Activated T-helper 1 cell treated with Interleukin-2 at 50 U/mL for 16 hours (primary cell): ENCODE measurements around the gene CYP4X1.
"Not testable (repeated sequence)": the region's sequence is repeated elsewhere in the genome, so short reads cannot be mapped to it uniquely, and the experiment has no call there.

Experiments used
- DNase-seq: peaks from one replicate; pipeline ENCODE4 v3.0.0-alpha.2; 2020; ENCODE audit warnings: low read depth

The CYP4X1 gene

GRCh38 chr1:47023268-47024140, at the start of gene CYP4X1:
Gene CYP4X1 (plus strand): TSS chr1:47023669. CDS start chr1:47023818, 149 bp downstream.
- no peak for DNase-seq

DNA sequence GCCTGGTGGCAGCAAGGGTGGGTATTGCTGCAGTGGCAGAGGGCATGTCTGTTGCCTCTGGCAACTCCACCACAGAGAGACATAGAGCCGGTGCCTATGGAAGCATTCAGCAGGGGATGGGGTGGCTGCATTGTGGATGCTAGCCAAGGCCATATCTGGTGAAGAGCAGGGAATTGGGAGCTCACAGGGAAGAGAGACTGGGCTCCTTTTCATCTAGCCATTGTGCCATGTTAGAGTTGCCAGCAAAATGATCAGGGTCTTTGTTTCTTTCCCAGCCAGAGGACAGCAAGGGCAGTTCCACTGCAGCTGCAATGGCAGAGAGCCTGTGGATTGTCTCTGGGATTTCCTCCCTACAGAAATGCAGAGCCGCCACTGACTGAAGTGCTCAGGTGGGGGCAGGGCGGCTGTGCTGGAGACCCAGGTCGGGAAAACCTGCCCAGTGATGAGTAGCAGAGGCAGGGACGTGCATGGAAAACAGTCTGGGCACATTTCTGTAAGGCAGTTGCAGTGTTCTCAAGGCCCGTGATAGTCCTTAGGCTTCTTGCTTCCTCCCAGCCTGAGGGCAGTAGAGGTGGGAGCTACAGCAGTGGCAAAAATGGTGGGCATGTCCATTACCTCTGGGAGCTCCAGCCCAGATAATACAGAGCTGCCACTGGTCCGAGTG, 40.2 kb upstream of the CYP4X1 start:
- DNase-seq = no peak

DNA sequence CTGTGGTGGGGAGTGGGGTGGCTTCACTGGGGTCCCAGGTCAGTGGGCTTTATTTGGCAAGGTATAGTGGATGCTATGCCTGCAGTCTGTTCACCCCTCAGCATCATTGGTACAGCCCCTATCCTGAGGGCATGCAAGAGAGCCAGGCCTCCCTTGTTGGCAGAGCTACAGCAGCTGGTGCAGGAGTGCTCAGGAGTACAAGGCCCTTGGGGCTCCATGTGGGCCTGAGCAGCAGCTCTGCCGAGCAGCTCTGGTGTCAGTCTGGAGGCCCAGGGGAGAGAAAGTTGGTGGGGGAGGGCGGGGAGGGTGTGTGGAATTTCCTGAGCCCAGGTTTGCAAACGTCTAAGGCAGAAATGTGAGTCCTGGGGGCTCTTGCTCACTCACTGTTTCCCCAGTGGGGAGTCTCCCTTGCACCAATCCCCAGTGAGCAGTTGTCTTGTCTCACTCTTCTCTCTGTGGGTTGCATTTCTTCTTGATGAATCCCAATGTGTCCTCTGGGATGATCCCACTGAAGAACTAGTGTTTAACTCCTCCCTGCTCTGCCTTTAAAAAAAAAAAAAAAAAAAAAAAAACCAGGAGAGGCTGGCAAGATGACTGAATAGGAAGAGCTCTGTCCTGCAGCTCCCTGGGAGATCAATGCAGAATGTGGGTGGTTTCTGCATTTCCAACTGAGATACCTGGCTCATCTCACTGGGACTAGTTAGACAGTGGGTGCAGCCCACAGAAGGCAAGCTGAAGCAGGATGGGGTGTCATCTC, 39.5 kb upstream of the CYP4X1 start:
- no peak for DNase-seq

DNA sequence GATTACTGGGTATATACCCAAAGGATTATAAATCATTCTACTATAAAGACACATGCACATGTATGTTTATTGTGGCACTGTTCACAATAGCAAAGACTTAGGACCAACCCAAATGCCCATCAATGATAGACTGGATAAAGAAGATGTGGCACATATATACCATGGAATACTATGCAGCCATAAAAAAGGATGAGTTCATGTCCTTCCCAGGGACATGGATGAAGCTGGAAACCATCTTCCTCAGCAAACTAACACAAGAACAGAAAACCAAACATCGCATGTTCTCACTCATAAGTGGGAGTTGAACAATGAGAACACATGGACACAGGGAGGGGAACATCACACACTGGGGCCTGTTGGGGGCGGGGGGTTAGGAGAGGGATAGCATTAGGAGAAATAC, 32.9 kb upstream of the CYP4X1 start:
- not testable (repeated sequence) for DNase-seq

GRCh38 chr1:46991083-46991923, 32.2 kb upstream of the CYP4X1 start:
- DNase-seq = no peak

GRCh38 chr1:46996659-46997281, 26.7 kb upstream of the CYP4X1 start:
- DNase-seq = no peak

- DNase-seq = no peak
These were observed 21.3 kb upstream of the CYP4X1 start for GRCh38 chr1:47002211-47002610.

- no peak for DNase-seq
These were observed 19.5 kb upstream of the CYP4X1 start for GRCh38 chr1:47003896-47004403.

GRCh38 chr1:47006437-47006836, 17.0 kb upstream of the CYP4X1 start:
- DNase-seq = not testable (repeated sequence)

DNA sequence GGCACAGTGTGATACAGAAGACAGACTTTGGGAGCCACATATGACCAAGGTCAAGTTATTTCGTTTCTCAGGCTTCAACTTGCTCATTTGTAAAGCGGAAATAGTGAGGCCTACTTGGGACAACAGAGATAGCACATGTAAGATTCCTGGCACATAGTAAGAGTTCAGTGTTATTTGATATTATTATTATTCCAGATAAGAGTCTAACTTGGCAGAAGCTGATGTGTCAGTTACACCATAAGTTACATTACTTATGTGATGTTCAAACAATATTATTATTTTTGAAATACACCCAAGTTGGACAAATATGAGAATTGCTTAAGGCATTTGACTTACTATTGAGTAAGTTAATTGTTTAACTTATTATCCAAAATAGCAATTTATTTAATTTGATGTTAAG, 10.2 kb upstream of the CYP4X1 start:
- DNase-seq = no peak

DNA sequence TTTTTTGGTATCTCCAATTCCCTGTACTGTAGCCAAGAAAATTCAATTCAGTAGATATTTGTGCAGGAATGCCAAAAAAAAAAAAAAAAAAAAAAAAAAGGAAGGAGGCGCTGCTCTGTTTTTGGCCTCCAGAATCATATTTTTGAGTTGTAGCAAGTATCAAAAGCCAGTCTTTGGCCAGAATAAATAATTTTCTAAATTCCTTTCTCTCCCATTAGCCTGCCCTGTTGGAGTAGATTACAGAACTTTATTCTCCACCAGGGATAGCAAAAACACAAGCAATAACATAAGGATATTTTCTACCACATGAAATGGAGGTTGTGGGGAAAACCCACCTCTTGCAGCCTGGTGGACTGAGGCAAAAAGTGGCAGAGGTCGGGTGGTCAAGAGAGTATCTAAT, 2.4 kb upstream of the CYP4X1 start:
- DNase-seq = no peak

GRCh38 chr1:47024141-47024801, 802 bp downstream of the CYP4X1 start:
- DNase-seq = no peak

DNA sequence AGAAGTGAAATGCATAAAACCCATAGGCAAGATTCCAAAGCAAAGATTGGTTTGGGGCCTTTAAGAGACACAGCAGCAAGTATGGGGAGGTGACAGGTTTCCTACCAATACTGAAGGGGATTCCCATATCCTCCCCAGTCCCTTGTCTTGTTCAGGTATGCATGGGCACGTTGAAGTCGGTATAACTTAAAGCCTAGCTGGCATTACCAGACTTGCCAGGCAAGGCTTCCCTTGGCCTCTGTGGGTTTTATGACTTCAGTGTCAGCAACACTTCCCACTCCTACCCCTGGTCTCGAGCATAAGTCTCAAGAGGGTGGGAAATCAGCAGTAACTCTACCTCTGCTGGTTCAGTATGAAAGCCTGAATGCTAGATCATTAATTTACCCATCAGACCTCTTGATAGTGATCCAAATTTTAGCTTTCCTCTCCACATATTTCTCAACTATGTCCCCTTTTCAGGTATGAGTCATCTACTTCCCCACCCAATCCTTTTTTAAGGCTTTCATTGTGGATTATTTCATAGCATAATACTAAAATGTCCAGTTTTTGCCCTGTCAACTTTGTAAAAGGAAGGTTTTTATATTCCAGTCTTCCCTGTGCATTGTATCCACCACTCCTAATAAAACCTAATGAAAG, 6.8 kb downstream of the CYP4X1 start:
- DNase-seq = no peak

DNA sequence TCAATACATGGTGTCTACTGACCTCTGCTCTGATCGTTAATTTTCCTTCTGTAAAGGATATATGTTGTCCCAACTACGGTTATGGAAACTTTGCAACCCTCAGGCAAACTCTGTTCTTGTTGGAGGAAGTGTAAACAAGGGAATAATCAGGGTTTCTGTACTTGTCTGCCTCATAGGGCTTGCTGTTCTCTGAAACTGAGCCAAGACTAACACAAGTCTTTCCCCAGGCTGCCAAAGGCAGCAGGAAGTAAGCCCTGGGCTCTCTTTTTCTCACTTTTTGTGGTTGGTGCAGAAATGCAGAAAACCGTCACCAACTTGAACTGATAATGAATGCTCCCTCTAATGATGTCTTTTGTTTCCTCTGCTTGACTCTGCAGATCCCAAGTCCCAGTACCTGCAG, 7.6 kb downstream of the CYP4X1 start:
- DNase-seq = no peak

DNA sequence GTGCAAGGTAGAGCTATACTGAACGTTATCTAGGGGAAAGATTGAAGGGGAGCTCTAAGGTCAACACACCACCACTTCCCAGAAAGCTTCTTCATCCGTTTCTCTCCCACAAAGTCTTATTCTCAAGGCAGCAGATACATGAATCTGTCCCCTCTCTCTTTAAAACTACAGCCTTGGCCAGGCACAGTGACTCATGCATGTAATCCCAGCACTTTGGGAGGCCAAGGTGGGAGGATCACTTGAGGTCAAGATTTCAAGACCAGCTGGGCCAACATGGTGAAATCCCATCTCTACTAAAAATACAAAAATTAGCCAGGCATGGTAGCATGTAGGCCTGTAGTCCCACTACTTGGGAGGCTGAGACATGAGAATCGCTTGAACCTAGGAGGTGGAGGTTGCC, 8.1 kb downstream of the CYP4X1 start:
- no peak for DNase-seq

DNA sequence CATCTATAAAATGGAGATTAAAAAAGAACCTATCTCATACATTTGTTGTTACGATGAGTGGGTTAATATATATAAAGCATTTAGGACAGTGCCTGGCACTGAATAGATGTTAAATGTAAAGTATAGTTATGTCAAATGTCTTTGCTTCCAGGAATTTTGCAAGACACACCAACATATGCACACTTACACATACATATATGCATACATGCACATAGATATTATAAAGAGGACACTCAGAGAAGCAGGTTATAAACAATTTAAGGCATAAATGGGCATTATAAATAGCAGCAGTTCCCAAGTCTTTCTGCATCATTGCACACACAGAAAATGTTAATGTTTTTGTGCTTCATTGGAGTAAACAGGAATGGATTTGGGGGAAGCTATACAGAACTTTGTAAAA, 13.3 kb downstream of the CYP4X1 start:
- DNase-seq = no peak

- DNase-seq = no peak
These were observed 35.9 kb downstream of the CYP4X1 start for GRCh38 chr1:47059376-47059775.

DNA sequence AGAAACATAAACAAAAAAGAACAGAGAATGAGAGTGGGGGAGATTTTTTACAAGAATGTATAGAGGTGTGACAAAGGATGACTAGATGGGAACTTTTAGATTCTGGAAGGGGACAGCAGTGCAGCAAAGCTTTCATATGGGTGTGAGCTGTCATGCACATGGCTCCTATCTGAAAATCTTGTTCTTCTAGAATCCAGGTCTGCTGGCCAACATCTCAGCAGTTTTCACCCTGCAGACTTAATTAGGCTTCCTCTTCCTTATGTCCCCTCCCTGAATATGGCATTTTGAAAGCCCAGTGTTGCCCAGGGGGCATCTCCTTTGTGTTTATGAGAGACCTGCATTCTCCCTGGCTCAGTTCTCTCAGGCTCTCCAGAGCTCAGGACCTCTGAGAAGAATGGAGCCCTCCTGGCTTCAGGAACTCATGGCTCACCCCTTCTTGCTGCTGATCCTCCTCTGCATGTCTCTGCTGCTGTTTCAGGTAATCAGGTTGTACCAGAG, 43.7 kb downstream of the CYP4X1 start, which contains the start of gene CYP4Z1:
Gene CYP4Z1, plus strand, starts transcription at position 135 of the 498 bp plus-strand sequence. Its CDS starts 260 bp downstream, at position 395.
- DNase-seq = no peak

DNA sequence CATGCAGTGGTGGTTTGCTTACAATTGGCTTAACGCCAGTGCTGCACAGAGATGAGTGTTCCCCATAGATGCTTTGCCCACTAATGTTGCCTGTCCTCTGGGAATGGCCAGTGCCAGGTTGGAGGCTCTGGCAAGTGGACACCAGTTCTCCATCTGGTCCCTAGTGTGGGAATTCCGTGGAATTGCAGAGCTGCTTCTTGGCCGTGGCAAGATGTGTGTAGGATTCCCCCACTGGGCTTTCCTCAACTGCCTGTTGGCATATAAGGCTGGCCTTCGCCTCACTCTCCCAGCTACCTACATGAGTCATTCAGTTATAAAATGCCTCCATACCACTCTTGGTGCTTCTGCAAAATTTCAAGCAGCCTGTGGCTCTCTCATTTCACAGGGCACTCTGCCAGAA, 45.6 kb downstream of the CYP4X1 start:
- DNase-seq = not testable (repeated sequence)

GRCh38 chr1:47069509-47069908, 46.0 kb downstream of the CYP4X1 start:
- DNase-seq = not testable (repeated sequence)
